B cell (primary cell): ENCODE data around the gene ASIP. TPM values are rescaled to one million over a fixed set of nuclear protein-coding genes. Genes with fewer than 3 reads are reported as not detected.

ENCODE experiments used
- ATAC-seq: fragments of 200-7000 bp; cut with Tn5 transposase; one replicate; pipeline ENCODE4 v1.10.0; 2021; ENCODE audit warnings: low read depth, mild to moderate bottlenecking, moderate number of reproducible peaks, moderate library complexity
- CTCF ChIA-PET: fragments of 350-600 bp; sonication (Branson Sonifier 250); formaldehyde crosslinking; loops from one replicate; lab custom pipeline; 2021; ENCODE audit warnings: antibody characterized with exemption, inconsistent platforms; lab: Charles Lee
- POLR2A ChIA-PET: fragments of 350-600 bp; sonication (Branson Sonifier 250); formaldehyde crosslinking; loops from one replicate; lab custom pipeline; 2021; ENCODE audit warnings: antibody characterized with exemption; lab: Charles Lee
- DNase-seq: peaks from one replicate; pipeline ENCODE4 v3.0.0; 2013
- H2AFZ ChIP-seq: 2 replicates; pipeline ENCODE4 v1.6.1; 2012; ENCODE audit warnings: mild to moderate bottlenecking, low read depth, low read length; ENCODE audit not compliant: insufficient read depth, poor library complexity, severe bottlenecking
- H3K27ac ChIP-seq, 2 donors: 1 replicate in 1 of 2; 2 replicates in 1 of 2; pipeline ENCODE4 v1.5.1; 2012 to 2013; ENCODE audit warnings: low read length in 2 of 2, mild to moderate bottlenecking in 2 of 2, moderate library complexity in 1 of 2
- H3K27me3 ChIP-seq, 4 experiments: fragments of 200-600 bp in 1 of 4; sonication (generic) in 1 of 4; replicated peaks in 1 of 4; 1 replicate in 2 of 4; 2 replicates in 2 of 4; pipeline versions ENCODE4 v1.6.1 to v1.7.0; 2013 to 2016; ENCODE audit warnings: low read length in 3 of 4, mild to moderate bottlenecking in 2 of 4, mixed read lengths in 1 of 4, moderate library complexity in 1 of 4; ENCODE audit not compliant: insufficient read depth in 4 of 4, control insufficient read depth in 3 of 4; ENCODE audit errors: control extremely low read depth in 1 of 4
- H3K36me3 ChIP-seq, 2 experiments: replicated peaks in 1 of 2; 1 replicate in 1 of 2; 2 replicates in 1 of 2; pipeline versions ENCODE4 v1.6.1 to v1.7.1; 2013; ENCODE audit warnings: low read length in 1 of 2; ENCODE audit not compliant: insufficient read depth in 2 of 2, control insufficient read depth in 1 of 2; ENCODE audit errors: control extremely low read depth in 1 of 2, extremely low read depth in 1 of 2
- H3K4me1 ChIP-seq, 2 donors: fragments of 200-600 bp in 1 of 2; sonication (generic) in 1 of 2; 1 replicate in 1 of 2; 2 replicates in 1 of 2; pipeline versions ENCODE4 v1.5.1 to v1.6.1; 2013 to 2017; ENCODE audit warnings: low read length in 2 of 2; ENCODE audit not compliant: control insufficient read depth in 2 of 2, insufficient read depth in 2 of 2
- H3K4me2 ChIP-seq: replicated peaks from 2 replicates; pipeline ENCODE3; 2012; ENCODE audit warnings: mild to moderate bottlenecking, low read depth, low read length; ENCODE audit not compliant: poor library complexity, severe bottlenecking
- H3K4me3 ChIP-seq, 5 experiments: fragments of 200-600 bp in 1 of 5; sonication (generic) in 1 of 5; 1 replicate in 3 of 5; 2 replicates in 2 of 5; pipeline versions ENCODE4 v1.5.1 to v1.7.0; 2011 to 2016; ENCODE audit warnings: low read length in 4 of 5, mild to moderate bottlenecking in 4 of 5, low read depth in 2 of 5, control low read depth in 1 of 5, moderate library complexity in 1 of 5; ENCODE audit not compliant: insufficient read depth in 1 of 5; ENCODE audit errors: control extremely low read depth in 1 of 5, extremely low read depth in 1 of 5
- H3K79me2 ChIP-seq: fragments of 200-600 bp; sonication (generic); one replicate; pipeline ENCODE4 v1.6.0; 2016; ENCODE audit warnings: low read length; ENCODE audit not compliant: control insufficient read depth, insufficient read depth
- H3K9ac ChIP-seq: fragments of 200-600 bp; sonication (generic); 2 replicates; pipeline ENCODE4 v1.6.1; 2017; ENCODE audit warnings: mild to moderate bottlenecking, low read length, moderate library complexity
- H3K9me3 ChIP-seq, 3 donors: one replicate each; pipeline versions ENCODE4 v1.6.1 to v1.7.1; 2013; ENCODE audit warnings: low read length in 2 of 3; ENCODE audit not compliant: control insufficient read depth in 2 of 3, insufficient read depth in 1 of 3; ENCODE audit errors: control extremely low read depth in 1 of 3
- H4K20me1 ChIP-seq: 2 replicates; pipeline ENCODE4 v1.6.0; 2012; ENCODE audit warnings: mild to moderate bottlenecking, low read length; ENCODE audit not compliant: insufficient read depth, control insufficient read depth, poor library complexity, severe bottlenecking
- H3K27ac Mint-ChIP-seq: one replicate; pipeline ENCODE4 v1.8.0; 2021; ENCODE audit warnings: mixed read lengths
- H3K27me3 Mint-ChIP-seq: one replicate; pipeline ENCODE4 v1.8.0; 2021; ENCODE audit warnings: mixed read lengths
- H3K4me1 Mint-ChIP-seq: one replicate; pipeline ENCODE4 v1.8.0; 2021; ENCODE audit warnings: mixed read lengths
- H3K4me3 Mint-ChIP-seq: one replicate; pipeline ENCODE4 v1.8.0; 2021; ENCODE audit warnings: mixed read lengths
- H3K9me3 Mint-ChIP-seq: one replicate; pipeline ENCODE4 v1.8.0; 2022; ENCODE audit warnings: mixed read lengths; ENCODE audit not compliant: insufficient read depth
- EZH2 ChIP-seq: IDR thresholded peaks from 2 replicates; pipeline ENCODE4 v1.6.1; 2012; ENCODE audit warnings: borderline replicate concordance, low read depth, mild to moderate bottlenecking, moderate library complexity, low read length; ENCODE audit not compliant: insufficient read depth, poor library complexity, severe bottlenecking
- WGBS: methylation state at CpG from one replicate; pipeline ENCODE4 v1.1.5; 2013; ENCODE audit warnings: missing lambda C conversion rate; ENCODE audit not compliant: insufficient coverage; 5-methylcytosine and 5-hydroxymethylcytosine counted together
- intact Hi-C: fragments of 100-400 bp; cut with micrococcal nuclease; formaldehyde crosslinking; loops from one replicate; pipeline ENCODE4 v1.10.0; 2022
- polyA plus RNA-seq: library from polyadenylated mRNA; depleted of rRNA; stranded (reverse); fragments of >200 nt; gene quantifications from 2 replicates; pipeline ENCODE4 v1.2.3, GENCODE V29; 2012
- total RNA-seq, 2 donors: library from RNA; stranded (reverse); fragments of 120-200 nt in 1 of 2; gene quantifications; 1 replicate in 1 of 2; 2 replicates in 1 of 2; pipeline versions ENCODE4 v1.2.3 to v1.2.4, GENCODE V29; 2013 to 2022
- TF ChIP-seq, protein P1 (sequence below): fragments of 200-600 bp; IDR thresholded peaks from one replicate; pipeline ENCODE4 v1.8.0; 2022; ENCODE audit warnings: antibody characterized with exemption, mild to moderate bottlenecking

Gene ASIP
- total and polyA plus RNA-seq, 2 donors (not counting 1 experiment from before 2014, with no cell fraction given) = 0.24 TPM; not detected in 1

GRCh38 chr20:34268851-34269636, 27.8 kb downstream of the ASIP start:
- 13% methylated on average over 58 of the region's 58 CpGs for WGBS
- Histone ChIP-seq H3K79me2 (no peaks in the 10 kb centered on the region), H3K4me2 (peak overlapping the region; percentile 76), H3K36me3 (no peaks in the 10 kb centered on the region), H2AFZ (peak overlapping the region; percentile 67), H3K4me3 (peak overlapping the region; percentile 15 to 57 (median 39)), H3K4me1 (peaks cover 10 to 12% of the 10 kb centered on the region in 2 donors), H3K9ac (peak overlapping the region; percentile 60), H4K20me1 (no peaks in the 10 kb centered on the region), H3K27me3 (peaks cover 0 to 14% (median 2%) of the 10 kb centered on the region in 4 experiments), H3K9me3 (peaks cover 0 to 3% (median 0%) of the 10 kb centered on the region in 3 donors), H3K27ac (no peak overlapping the region)
- POLR2A ChIA-PET = no interaction called here
- peak; percentile 48 for DNase-seq
- intact Hi-C loops = no loop called here
- CTCF ChIA-PET = interaction anchor here (0.7 to 0.8 kb wide), 4 partner anchors 14 to 500 kb away, joined by 3 to 4 read pairs (median 3); no protein-coding TSS in a partner anchor
- Mint-ChIP-seq H3K4me3 (peak overlapping the region; percentile 73), H3K9me3 (no peaks in the 10 kb centered on the region), H3K27me3 (peaks cover 3% of the 10 kb centered on the region), H3K27ac (no peak overlapping the region), H3K4me1 (peaks cover 10% of the 10 kb centered on the region)
- no peak for TF ChIP-seq EZH2
- TF ChIP-seq, protein P1, sequence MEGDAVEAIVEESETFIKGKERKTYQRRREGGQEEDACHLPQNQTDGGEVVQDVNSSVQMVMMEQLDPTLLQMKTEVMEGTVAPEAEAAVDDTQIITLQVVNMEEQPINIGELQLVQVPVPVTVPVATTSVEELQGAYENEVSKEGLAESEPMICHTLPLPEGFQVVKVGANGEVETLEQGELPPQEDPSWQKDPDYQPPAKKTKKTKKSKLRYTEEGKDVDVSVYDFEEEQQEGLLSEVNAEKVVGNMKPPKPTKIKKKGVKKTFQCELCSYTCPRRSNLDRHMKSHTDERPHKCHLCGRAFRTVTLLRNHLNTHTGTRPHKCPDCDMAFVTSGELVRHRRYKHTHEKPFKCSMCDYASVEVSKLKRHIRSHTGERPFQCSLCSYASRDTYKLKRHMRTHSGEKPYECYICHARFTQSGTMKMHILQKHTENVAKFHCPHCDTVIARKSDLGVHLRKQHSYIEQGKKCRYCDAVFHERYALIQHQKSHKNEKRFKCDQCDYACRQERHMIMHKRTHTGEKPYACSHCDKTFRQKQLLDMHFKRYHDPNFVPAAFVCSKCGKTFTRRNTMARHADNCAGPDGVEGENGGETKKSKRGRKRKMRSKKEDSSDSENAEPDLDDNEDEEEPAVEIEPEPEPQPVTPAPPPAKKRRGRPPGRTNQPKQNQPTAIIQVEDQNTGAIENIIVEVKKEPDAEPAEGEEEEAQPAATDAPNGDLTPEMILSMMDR = no peak
- ATAC-seq = peak; percentile 69
